Activated CD8-positive, alpha-beta T cell treated with anti-CD3 and anti-CD28 coated beads, Interleukin-2, amount 10 ng/mL, durations not matched to agents 7 days and 5 days (primary cell): ENCODE data around the gene NUS1. TPM values are rescaled to one million over a fixed set of nuclear protein-coding genes. Genes with fewer than 3 reads are reported as not detected.
"Not testable (repeated sequence)": the region's sequence is repeated elsewhere in the genome, so short reads cannot be mapped to it uniquely, and the experiment has no call there.

ENCODE experiments used
- ATAC-seq: fragments of 150-1000 bp; cut with Tn5 transposase; one replicate; pipeline ENCODE4 v1.10.0; 2021; ENCODE audit warnings: moderate library complexity
- CTCF ChIA-PET: fragments of 350-600 bp; sonication (Branson Sonifier 250); formaldehyde crosslinking; loops from one replicate; lab custom pipeline; 2021; ENCODE audit warnings: antibody characterized with exemption; lab: Charles Lee
- POLR2A ChIA-PET: fragments of 350-600 bp; sonication (Branson Sonifier 250); formaldehyde crosslinking; loops from one replicate; lab custom pipeline; 2021; ENCODE audit warnings: antibody characterized with exemption; lab: Charles Lee
- DNase-seq: peaks from one replicate; pipeline ENCODE4 v3.0.0-alpha.2; 2020
- H3K27ac Mint-ChIP-seq: one replicate; pipeline ENCODE4 v1.8.0; 2021; ENCODE audit warnings: mild to moderate bottlenecking, mixed read lengths
- H3K27me3 Mint-ChIP-seq: one replicate; pipeline ENCODE4 v1.8.0; 2021; ENCODE audit warnings: low read depth, mixed read lengths
- H3K36me3 Mint-ChIP-seq: one replicate; pipeline ENCODE4 v1.8.0; 2021; ENCODE audit warnings: low read depth, mixed read lengths
- H3K4me1 Mint-ChIP-seq: one replicate; pipeline ENCODE4 v1.8.0; 2021; ENCODE audit warnings: low read depth, mixed read lengths
- H3K4me3 Mint-ChIP-seq: one replicate; pipeline ENCODE4 v1.8.0; 2021; ENCODE audit warnings: mild to moderate bottlenecking, mixed read lengths
- H3K9me3 Mint-ChIP-seq: one replicate; pipeline ENCODE4 v1.8.0; 2022; ENCODE audit warnings: mixed read lengths; ENCODE audit not compliant: insufficient read depth
- total RNA-seq, 2 experiments: library from RNA; stranded (reverse); gene quantifications; one replicate each; pipeline ENCODE4 v1.2.3, GENCODE V29; 2021

NUS1 gene
- total RNA-seq, result 10 to 100 TPM; 27.5 to 29.1 TPM

- peak within 1 kb of the TSS; percentile 88 for H3K4me3 Mint-ChIP-seq
- ChIA-PET POLR2A (no interaction called here), CTCF (no interaction called here)
Observed at GRCh38 chr6:117674991-117675657, at the start of gene NUS1. Gene NUS1, plus strand, starts transcription at chr6:117675469. Its CDS starts 202 bp downstream, at chr6:117675671.

DNA sequence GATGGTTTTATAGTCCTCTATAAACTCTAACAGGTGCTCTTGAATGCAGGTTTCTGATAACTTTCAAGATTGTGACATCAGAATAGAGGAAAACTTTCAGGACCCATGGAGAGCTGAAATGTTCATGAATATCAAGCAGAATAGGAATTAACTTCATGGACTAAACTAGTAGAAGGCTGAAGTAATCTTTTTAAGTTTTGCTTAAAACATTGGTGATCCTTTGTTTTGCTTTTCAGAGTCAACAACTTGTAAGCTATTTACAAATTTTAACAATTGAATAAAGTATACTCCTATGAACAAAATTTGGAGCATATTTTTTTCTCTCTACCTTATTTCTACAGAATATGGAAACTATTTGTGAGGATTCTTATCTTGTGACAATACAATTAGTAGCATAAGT lies 47.7 kb upstream of the NUS1 start:
- peaks cover 24% of the 10 kb centered on the region for H3K9me3 Mint-ChIP-seq
- H3K36me3 Mint-ChIP-seq, result peaks cover 4% of the 10 kb centered on the region
- H3K4me1 Mint-ChIP-seq, result no peaks in the 10 kb centered on the region
- H3K27ac Mint-ChIP-seq, result no peak overlapping the region
- ATAC-seq (no peak), DNase-seq (no peak)
- ChIA-PET POLR2A (no interaction called here), CTCF (no interaction called here)
- no peaks in the 10 kb centered on the region for H3K27me3 Mint-ChIP-seq
- H3K4me3 Mint-ChIP-seq, result no peak overlapping the region

More at GRCh38 chr6:117674991-117675657, at the start of gene NUS1:
- Mint-ChIP-seq H3K27ac (peak within 1 kb of the TSS; percentile 90), H3K9me3 (no peaks in the 10 kb centered on the region), H3K36me3 (peaks cover 24% of the 10 kb centered on the region), H3K27me3 (no peaks in the 10 kb centered on the region), H3K4me1 (peaks cover 44% of the 10 kb centered on the region)
- DNase-seq (peak; percentile 99), ATAC-seq (peak; percentile 95)

- Mint-ChIP-seq H3K4me1 (no peaks in the 10 kb centered on the region), H3K4me3 (no peak overlapping the region), H3K36me3 (no peaks in the 10 kb centered on the region), H3K27ac (no peak overlapping the region), H3K9me3 (peaks cover 13% of the 10 kb centered on the region), H3K27me3 (no peaks in the 10 kb centered on the region)
- ATAC-seq, result no peak
- POLR2A ChIA-PET, result no interaction called here
- DNase-seq, result no peak
- CTCF ChIA-PET, result no interaction called here
Observed at GRCh38 chr6:117629119-117629660, 46.1 kb upstream of the NUS1 start.

GRCh38 chr6:117637770-117638169 lies 37.5 kb upstream of the NUS1 start:
- H3K27ac Mint-ChIP-seq, result no peak overlapping the region
- no peaks in the 10 kb centered on the region for H3K27me3 Mint-ChIP-seq
- ChIA-PET CTCF (interaction anchor here (1.0 to 1.6 kb wide), 3 partner anchors 14 to 33 kb away, joined by 3 to 4 read pairs (median 3); no protein-coding TSS in a partner anchor), POLR2A (no interaction called here)
- H3K4me3 Mint-ChIP-seq, result no peak overlapping the region
- ATAC-seq, result no peak
- H3K4me1 Mint-ChIP-seq, result no peaks in the 10 kb centered on the region
- H3K9me3 Mint-ChIP-seq, result no peaks in the 10 kb centered on the region
- peaks cover 3% of the 10 kb centered on the region for H3K36me3 Mint-ChIP-seq
- DNase-seq, result no peak

DNA sequence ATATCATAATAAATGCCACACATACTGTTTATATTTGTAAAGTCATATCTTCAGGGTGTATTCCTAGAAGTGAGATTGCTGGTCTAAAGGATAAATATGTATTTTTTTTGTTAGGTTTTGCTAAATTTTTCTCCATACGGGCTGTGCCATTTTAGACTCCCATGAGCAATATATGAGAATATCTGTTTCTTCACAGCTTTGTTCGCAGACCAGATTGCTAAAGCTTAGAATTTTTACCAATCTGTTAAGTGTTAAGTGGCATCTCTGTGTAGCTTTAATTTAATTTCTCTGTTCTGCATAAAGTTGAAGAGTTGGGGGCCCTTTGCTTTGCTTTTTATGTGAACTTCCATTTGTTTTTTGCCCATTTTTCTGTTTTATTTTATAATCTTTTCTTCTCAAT lies 32.3 kb upstream of the NUS1 start:
- ATAC-seq (no peak), DNase-seq (no peak)
- Mint-ChIP-seq H3K9me3 (no peaks in the 10 kb centered on the region), H3K4me3 (no peak overlapping the region), H3K4me1 (no peaks in the 10 kb centered on the region), H3K27me3 (no peaks in the 10 kb centered on the region), H3K27ac (no peak overlapping the region), H3K36me3 (peaks cover 3% of the 10 kb centered on the region)
- ChIA-PET CTCF (no interaction called here), POLR2A (no interaction called here)

- H3K4me1 Mint-ChIP-seq, H3K4me3 Mint-ChIP-seq, H3K27me3 Mint-ChIP-seq, H3K27ac Mint-ChIP-seq, H3K36me3 Mint-ChIP-seq, H3K9me3 Mint-ChIP-seq, POLR2A ChIA-PET, ATAC-seq, DNase-seq: not testable (repeated sequence)
- CTCF ChIA-PET, result interaction anchor here (0.9 kb wide), 1 partner anchor 14 kb away, joined by 3 read pairs; no protein-coding TSS in a partner anchor
Observed at GRCh38 chr6:117651984-117652383, 23.3 kb upstream of the NUS1 start.

- H3K4me3 Mint-ChIP-seq, result no peak overlapping the region
- ChIA-PET CTCF (no interaction called here), POLR2A (no interaction called here)
- H3K27me3 Mint-ChIP-seq, result no peaks in the 10 kb centered on the region
- no peak for DNase-seq
- no peak overlapping the region for H3K27ac Mint-ChIP-seq
- no peaks in the 10 kb centered on the region for H3K9me3 Mint-ChIP-seq
- H3K4me1 Mint-ChIP-seq, result peaks cover 7% of the 10 kb centered on the region
- H3K36me3 Mint-ChIP-seq, result no peaks in the 10 kb centered on the region
- no peak for ATAC-seq
Observed at GRCh38 chr6:117653949-117654348, 21.3 kb upstream of the NUS1 start.

GRCh38 chr6:117655380-117655779 lies 19.9 kb upstream of the NUS1 start:
- POLR2A ChIA-PET, result no interaction called here
- no peak overlapping the region for H3K4me3 Mint-ChIP-seq
- peaks cover 7% of the 10 kb centered on the region for H3K4me1 Mint-ChIP-seq
- ATAC-seq (no peak), DNase-seq (no peak)
- no peak overlapping the region for H3K27ac Mint-ChIP-seq
- no peaks in the 10 kb centered on the region for H3K27me3 Mint-ChIP-seq
- no peaks in the 10 kb centered on the region for H3K36me3 Mint-ChIP-seq
- H3K9me3 Mint-ChIP-seq, result no peaks in the 10 kb centered on the region
- CTCF ChIA-PET, result interaction anchor here (1.3 to 1.9 kb wide), 2 partner anchors 53 to 90 kb away, joined by 3 to 5 read pairs; partner anchors contain the start of gene GOPC

DNA sequence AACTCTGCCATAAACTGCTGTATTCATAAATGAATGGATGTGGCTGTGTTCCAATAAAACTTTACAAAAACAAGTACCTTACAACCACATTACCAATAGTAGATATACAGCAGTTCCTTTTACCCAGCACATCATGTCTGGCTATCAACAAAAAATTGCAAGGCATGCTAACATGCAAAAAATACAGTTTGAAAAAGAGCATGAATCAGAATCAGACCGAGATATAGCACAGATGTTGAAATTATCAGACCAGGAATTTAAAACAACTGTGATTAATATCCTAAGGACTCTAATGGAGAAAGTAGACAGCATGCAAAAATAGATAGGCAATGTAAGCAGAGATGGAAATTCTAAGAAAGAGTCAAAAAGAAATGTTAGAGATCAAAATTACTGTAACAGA lies 8.4 kb upstream of the NUS1 start:
- no peak overlapping the region for H3K4me3 Mint-ChIP-seq
- H3K27ac Mint-ChIP-seq, result no peak overlapping the region
- DNase-seq (no peak), ATAC-seq (no peak)
- no peaks in the 10 kb centered on the region for H3K4me1 Mint-ChIP-seq
- H3K27me3 Mint-ChIP-seq, result no peaks in the 10 kb centered on the region
- ChIA-PET POLR2A (no interaction called here), CTCF (no interaction called here)
- H3K36me3 Mint-ChIP-seq, result no peaks in the 10 kb centered on the region
- no peaks in the 10 kb centered on the region for H3K9me3 Mint-ChIP-seq

DNA sequence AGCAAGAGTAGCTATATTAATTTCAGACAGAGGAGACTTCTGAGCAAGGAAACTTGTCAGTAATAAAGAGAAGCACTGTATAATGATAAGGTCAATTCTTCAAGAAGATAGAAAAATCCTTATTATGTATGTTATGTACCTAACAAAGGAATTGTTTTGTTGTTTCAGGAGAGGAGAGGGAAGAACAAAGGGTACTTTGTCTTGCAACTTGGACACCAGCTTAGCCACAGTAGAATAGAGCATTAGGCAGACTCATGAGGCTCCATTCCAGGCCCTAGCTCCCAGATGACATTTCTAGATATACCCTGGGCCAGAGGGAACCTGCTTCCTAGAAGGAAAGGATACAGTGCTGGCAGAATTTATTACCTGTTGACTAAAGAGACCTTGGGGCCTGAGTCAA lies 6.5 kb upstream of the NUS1 start:
- POLR2A ChIA-PET, result no interaction called here

GRCh38 chr6:117674503-117674902 lies 766 bp upstream of the NUS1 start:
- Mint-ChIP-seq H3K36me3 (peaks cover 18% of the 10 kb centered on the region), H3K9me3 (no peaks in the 10 kb centered on the region), H3K27me3 (no peaks in the 10 kb centered on the region), H3K27ac (peak overlapping the region; percentile 90), H3K4me1 (peaks cover 39% of the 10 kb centered on the region), H3K4me3 (peak overlapping the region; percentile 88)
- ChIA-PET CTCF (no interaction called here), POLR2A (no interaction called here)
- no peak for ATAC-seq
- DNase-seq, result no peak

More for the DNA sequence above, 6.5 kb upstream of the NUS1 start:
- H3K4me3 Mint-ChIP-seq, result no peak overlapping the region
- H3K4me1 Mint-ChIP-seq, result peaks cover 3% of the 10 kb centered on the region
- H3K27ac Mint-ChIP-seq, result no peak overlapping the region
- DNase-seq (no peak), ATAC-seq (no peak)
- no peaks in the 10 kb centered on the region for H3K9me3 Mint-ChIP-seq
- CTCF ChIA-PET, result no interaction called here
- no peaks in the 10 kb centered on the region for H3K27me3 Mint-ChIP-seq
- no peaks in the 10 kb centered on the region for H3K36me3 Mint-ChIP-seq

GRCh38 chr6:117675658-117676301 lies 511 bp downstream of the NUS1 start:
- DNase-seq, result peak; percentile 29
- Mint-ChIP-seq H3K36me3 (peaks cover 29% of the 10 kb centered on the region), H3K4me1 (peaks cover 49% of the 10 kb centered on the region), H3K27ac (peak overlapping the region; percentile 90), H3K4me3 (peak overlapping the region; percentile 88)
- not testable (repeated sequence) for H3K9me3 Mint-ChIP-seq, H3K27me3 Mint-ChIP-seq
- POLR2A ChIA-PET, result interaction anchor here (1.2 kb wide), 1 partner anchor 73 kb away, joined by 5 read pairs; the partner anchor contains the start of gene GOPC
- ATAC-seq, result peak; percentile 57
- CTCF ChIA-PET, result interaction anchor here (1.1 kb wide), 1 partner anchor 72 kb away, joined by 3 read pairs; no protein-coding TSS in a partner anchor
